ENCODE measurements around the gene LGR6. TPM values are rescaled to one million over a fixed set of nuclear protein-coding genes. Genes with fewer than 3 reads are reported as not detected.

Gene LGR6
- total and polyA plus RNA-seq, 2 of the 4 experiments (the other 2 are of a cell fraction) = not detected

DNA sequence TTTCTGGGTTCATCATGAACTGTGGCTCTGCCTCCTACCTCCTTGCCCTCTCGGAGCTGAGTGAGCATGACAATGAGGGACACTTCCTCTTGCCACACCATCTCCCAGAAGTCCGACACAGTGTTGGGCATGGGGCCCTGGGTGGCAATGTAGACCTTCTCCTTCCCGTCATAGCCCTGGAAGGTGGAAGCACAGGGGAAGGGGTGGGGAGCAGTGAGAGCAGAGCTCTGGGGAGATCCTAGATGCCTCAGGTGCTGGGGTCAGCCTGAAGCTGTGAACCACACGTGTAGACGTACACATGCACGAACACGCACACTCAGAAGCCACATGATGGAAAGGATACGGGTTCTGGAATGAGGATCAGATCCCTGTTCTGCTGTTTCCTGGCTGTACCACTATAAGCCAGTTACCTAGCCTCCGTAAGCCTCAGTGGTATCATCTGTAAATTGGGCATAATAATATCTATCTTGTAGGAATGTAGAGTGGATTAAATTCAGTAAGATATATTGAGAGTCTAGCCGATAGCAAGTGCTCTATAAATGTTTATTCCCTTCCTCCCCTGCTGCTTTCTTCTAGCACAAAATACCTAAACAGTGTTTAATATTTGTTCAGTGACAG, 39.3 kb upstream of the LGR6 start:
- DNase-seq (no peak), ATAC-seq (ENCODE audit: low read depth) (no peak)
- BruUV-seq (replicated peaks) = no TSS peak
- H4K8ac ChIP-seq (ENCODE audit: low read depth in 2 of 2, low read length in 2 of 2) = no peak overlapping the region
- H3K18ac ChIP-seq (ENCODE audit: low read depth, low read length) = no peak overlapping the region
- POLR2A ChIA-PET (ENCODE audit: unreplicated experiment) = no interaction called here
- no peak overlapping the region for H3K9ac ChIP-seq (ENCODE audit: low read depth, low read length)
- H3K9me3 ChIP-seq (ENCODE audit: control insufficient read depth, insufficient read depth, low read length) = no peaks in the 10 kb centered on the region
- no peaks in the 10 kb centered on the region for H3K9me1 ChIP-seq (ENCODE audit: insufficient read depth, low read length)
- no peaks in the 10 kb centered on the region for H3K4me1 ChIP-seq (ENCODE audit: control insufficient read depth, insufficient read depth, low read length)
- no peak overlapping the region for H3K14ac ChIP-seq (replicated peaks; ENCODE audit: low read depth, low read length)
- H4K91ac ChIP-seq (ENCODE audit: insufficient read depth, low read depth, low read length) = no peak overlapping the region
- H2AFZ ChIP-seq (replicated peaks; ENCODE audit: low read length, poor library complexity) = no peak overlapping the region
- intact Hi-C loops (cut with micrococcal nuclease) (no loop called here), in situ Hi-C loops (cut with MboI; ENCODE audit: low sequenced_read_pairs) (no loop called here), dilution Hi-C loops (cut with HindIII; ENCODE audit: low sequenced_read_pairs, unreplicated experiment) (no loop called here)
- no peak overlapping the region for H3K4ac ChIP-seq (ENCODE audit: low read depth, low read length)
- no peak overlapping the region for H2AK5ac ChIP-seq (ENCODE audit: low read depth, low read length)
- no peak overlapping the region for H4K5ac ChIP-seq (ENCODE audit: low read depth, low read length)
- H3K56ac ChIP-seq (ENCODE audit: extremely low read depth, insufficient read depth, low read length) = no peak overlapping the region
- H2BK15ac ChIP-seq (ENCODE audit: low read depth, low read length) = no peak overlapping the region
- no peaks in the 10 kb centered on the region for H3K79me1 ChIP-seq (ENCODE audit: low read depth in 1 of 2, low read length in 2 of 2)
- TF ChIP-seq, protein P1, sequence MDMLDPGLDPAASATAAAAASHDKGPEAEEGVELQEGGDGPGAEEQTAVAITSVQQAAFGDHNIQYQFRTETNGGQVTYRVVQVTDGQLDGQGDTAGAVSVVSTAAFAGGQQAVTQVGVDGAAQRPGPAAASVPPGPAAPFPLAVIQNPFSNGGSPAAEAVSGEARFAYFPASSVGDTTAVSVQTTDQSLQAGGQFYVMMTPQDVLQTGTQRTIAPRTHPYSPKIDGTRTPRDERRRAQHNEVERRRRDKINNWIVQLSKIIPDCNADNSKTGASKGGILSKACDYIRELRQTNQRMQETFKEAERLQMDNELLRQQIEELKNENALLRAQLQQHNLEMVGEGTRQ (IDR thresholded peaks at IDR 0.05; ENCODE audit: low read depth, low read length) = no peak
- TF ChIP-seq NFE2L2 (IDR thresholded peaks at IDR 0.05; ENCODE audit: low read depth, low read length) (no peak), MAFK (IDR thresholded peaks at IDR 0.05; ENCODE audit: low read depth, low read length) (no peak), MXI1 (IDR thresholded peaks at IDR 0.05; ENCODE audit: borderline replicate concordance, low read depth, low read length) (no peak), POLR2A (IDR thresholded peaks at IDR 0.05; ENCODE audit: low read depth, low read length) (no peak), RCOR1 (IDR thresholded peaks at IDR 0.05; ENCODE audit: insufficient replicate concordance, low read length) (no peak), SMC3 (IDR thresholded peaks at IDR 0.05; ENCODE audit: low read depth, low read length) (no peak), RAD21 (IDR thresholded peaks at IDR 0.05; ENCODE audit: low read length) (no peak), CEBPB (IDR thresholded peaks at IDR 0.05; ENCODE audit: low read depth, low read length) (no peak), RFX5 (IDR thresholded peaks at IDR 0.05; ENCODE audit: low read depth, low read length) (no peak)
- TF ChIP-seq, protein P2, sequence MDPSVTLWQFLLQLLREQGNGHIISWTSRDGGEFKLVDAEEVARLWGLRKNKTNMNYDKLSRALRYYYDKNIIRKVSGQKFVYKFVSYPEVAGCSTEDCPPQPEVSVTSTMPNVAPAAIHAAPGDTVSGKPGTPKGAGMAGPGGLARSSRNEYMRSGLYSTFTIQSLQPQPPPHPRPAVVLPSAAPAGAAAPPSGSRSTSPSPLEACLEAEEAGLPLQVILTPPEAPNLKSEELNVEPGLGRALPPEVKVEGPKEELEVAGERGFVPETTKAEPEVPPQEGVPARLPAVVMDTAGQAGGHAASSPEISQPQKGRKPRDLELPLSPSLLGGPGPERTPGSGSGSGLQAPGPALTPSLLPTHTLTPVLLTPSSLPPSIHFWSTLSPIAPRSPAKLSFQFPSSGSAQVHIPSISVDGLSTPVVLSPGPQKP (IDR thresholded peaks at IDR 0.05; ENCODE audit: borderline replicate concordance, low read depth, low read length) = no peak
- TF ChIP-seq, protein P3, sequence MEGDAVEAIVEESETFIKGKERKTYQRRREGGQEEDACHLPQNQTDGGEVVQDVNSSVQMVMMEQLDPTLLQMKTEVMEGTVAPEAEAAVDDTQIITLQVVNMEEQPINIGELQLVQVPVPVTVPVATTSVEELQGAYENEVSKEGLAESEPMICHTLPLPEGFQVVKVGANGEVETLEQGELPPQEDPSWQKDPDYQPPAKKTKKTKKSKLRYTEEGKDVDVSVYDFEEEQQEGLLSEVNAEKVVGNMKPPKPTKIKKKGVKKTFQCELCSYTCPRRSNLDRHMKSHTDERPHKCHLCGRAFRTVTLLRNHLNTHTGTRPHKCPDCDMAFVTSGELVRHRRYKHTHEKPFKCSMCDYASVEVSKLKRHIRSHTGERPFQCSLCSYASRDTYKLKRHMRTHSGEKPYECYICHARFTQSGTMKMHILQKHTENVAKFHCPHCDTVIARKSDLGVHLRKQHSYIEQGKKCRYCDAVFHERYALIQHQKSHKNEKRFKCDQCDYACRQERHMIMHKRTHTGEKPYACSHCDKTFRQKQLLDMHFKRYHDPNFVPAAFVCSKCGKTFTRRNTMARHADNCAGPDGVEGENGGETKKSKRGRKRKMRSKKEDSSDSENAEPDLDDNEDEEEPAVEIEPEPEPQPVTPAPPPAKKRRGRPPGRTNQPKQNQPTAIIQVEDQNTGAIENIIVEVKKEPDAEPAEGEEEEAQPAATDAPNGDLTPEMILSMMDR (conservative IDR thresholded peaks at IDR 0.05; ENCODE audit: low read depth, low read length) = no peak
- CTCF ChIA-PET = interaction anchor here (0.6 to 1.4 kb wide), 5 partner anchors 8 to 1970 kb away, joined by 3 to 5 read pairs (median 3); no protein-coding TSS in a partner anchor
- no peak overlapping the region for H2BK20ac ChIP-seq (ENCODE audit: low read depth, low read length)
- peaks cover 25% of the 10 kb centered on the region for H3K27me3 ChIP-seq (ENCODE audit: control insufficient read depth, insufficient read depth, low read length)
- no peak overlapping the region for H2AK9ac ChIP-seq (replicated peaks; ENCODE audit: low read depth, low read length, poor library complexity)
- H3K4me3 ChIP-seq (ENCODE audit: insufficient read depth, low read depth, low read length) = no peak overlapping the region
- H2BK5ac ChIP-seq (ENCODE audit: low read depth, low read length, poor library complexity, severe bottlenecking) = no peak overlapping the region
- H3K36me3 ChIP-seq (ENCODE audit: control insufficient read depth, insufficient read depth, low read length) = no peaks in the 10 kb centered on the region
- H3K27ac ChIP-seq (ENCODE audit: insufficient read depth, low read length) = no peak overlapping the region
- no peaks in the 10 kb centered on the region for H4K20me1 ChIP-seq (ENCODE audit: insufficient read depth, low read length)
- WGBS, 2 experiments (ENCODE audit: extremely low coverage in 2 of 2, insufficient read length in 1 of 2) = 97% methylated on average over 4 of the region's 10 CpGs; no CpG with 5 or more reads in 1 of the 2 experiments
- H2BK120ac ChIP-seq (ENCODE audit: low read depth, low read length) = no peak overlapping the region
- H3K23ac ChIP-seq (ENCODE audit: low read depth, low read length) = no peak overlapping the region
- H3K4me2 ChIP-seq (ENCODE audit: low read depth, low read length) = no peak overlapping the region
